ENCODE data around the gene NAALADL2. TPM values are rescaled to one million over a fixed set of nuclear protein-coding genes. Genes with fewer than 3 reads are reported as not detected.

The NAALADL2 gene
- total RNA-seq, 1 experiment from 2014 or later = not detected

- Histone ChIP-seq H3K4me3 (ENCODE audit: low read length) (no peak overlapping the region), H3K79me2 (ENCODE audit: low read length) (no peaks in the 10 kb centered on the region), H3K27me3 (ENCODE audit: low read length) (no peaks in the 10 kb centered on the region), H4K20me1 (ENCODE audit: insufficient read depth, low read depth, low read length) (no peaks in the 10 kb centered on the region), H3K36me3 (ENCODE audit: insufficient read depth, low read length) (no peaks in the 10 kb centered on the region), H3K4me1 (ENCODE audit: low read length) (no peaks in the 10 kb centered on the region), H3K27ac (ENCODE audit: low read length) (no peak overlapping the region), H3K9me2 (replicated peaks; ENCODE audit: insufficient read depth, low read length) (no peaks in the 10 kb centered on the region), H3K9me3 (ENCODE audit: low read length) (peaks cover 33% of the 10 kb centered on the region), H2AFZ (ENCODE audit: low read length) (no peak overlapping the region), H3K9ac (ENCODE audit: low read length) (no peak overlapping the region), H3K4me2 (ENCODE audit: low read depth, low read length, poor library complexity, severe bottlenecking) (no peak overlapping the region)
- no peak for DNase-seq
Observed at GRCh38 chr3:175546115-175546514, 687.0 kb downstream of the NAALADL2 start.

DNA sequence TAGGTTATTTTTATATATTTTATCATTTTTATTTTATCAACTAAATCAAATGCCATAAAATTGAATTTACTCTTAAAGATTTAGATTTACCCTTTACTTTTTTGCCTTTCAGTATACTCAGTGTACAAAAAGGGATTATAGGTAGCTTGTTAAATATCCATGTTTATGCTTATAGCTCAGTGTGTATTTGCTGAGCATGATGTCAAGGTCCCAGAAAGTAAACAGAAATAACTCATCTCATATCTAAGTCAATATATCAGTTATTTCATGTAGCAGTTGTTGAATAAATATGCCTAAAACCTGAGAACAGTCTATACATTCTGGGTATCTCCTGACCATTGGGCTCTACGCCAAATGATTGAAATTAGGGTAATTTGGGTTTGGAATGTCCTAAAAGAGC, 693.8 kb downstream of the NAALADL2 start:
- H3K36me3 ChIP-seq (ENCODE audit: insufficient read depth, low read length) = no peaks in the 10 kb centered on the region
- DNase-seq = no peak
- H3K9ac ChIP-seq (ENCODE audit: low read length) = no peak overlapping the region
- no peaks in the 10 kb centered on the region for H3K79me2 ChIP-seq (ENCODE audit: low read length)
- no peak overlapping the region for H3K4me3 ChIP-seq (ENCODE audit: low read length)
- no peak overlapping the region for H3K4me2 ChIP-seq (ENCODE audit: low read depth, low read length, poor library complexity, severe bottlenecking)
- H3K4me1 ChIP-seq (ENCODE audit: low read length) = no peaks in the 10 kb centered on the region
- H3K9me3 ChIP-seq (ENCODE audit: low read length) = peaks cover 30% of the 10 kb centered on the region
- H3K9me2 ChIP-seq (replicated peaks; ENCODE audit: insufficient read depth, low read length) = no peaks in the 10 kb centered on the region
- H3K27ac ChIP-seq (ENCODE audit: low read length) = no peak overlapping the region
- no peaks in the 10 kb centered on the region for H4K20me1 ChIP-seq (ENCODE audit: insufficient read depth, low read depth, low read length)
- H3K27me3 ChIP-seq (ENCODE audit: low read length) = no peaks in the 10 kb centered on the region
- H2AFZ ChIP-seq (ENCODE audit: low read length) = no peak overlapping the region

DNA sequence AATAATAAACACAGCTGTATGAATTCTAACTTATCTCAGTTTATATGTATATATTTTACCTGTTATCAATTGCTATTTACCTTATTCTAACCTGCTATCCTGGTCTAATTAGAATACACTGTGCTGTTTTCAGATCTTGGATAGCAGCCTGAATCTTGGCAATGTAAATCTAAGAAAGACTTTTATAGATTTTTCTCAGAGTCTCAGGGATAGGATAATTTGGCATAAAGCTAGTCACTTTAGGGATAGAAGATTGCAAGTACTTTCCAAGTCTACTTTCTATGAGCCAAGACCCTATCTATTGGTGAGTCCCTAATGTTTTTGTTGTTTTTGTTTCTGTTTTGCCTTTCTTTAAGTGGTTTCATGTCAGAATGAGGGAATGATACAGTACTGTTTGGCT, 695.7 kb downstream of the NAALADL2 start:
- no peak for DNase-seq
- Histone ChIP-seq H3K9me2 (replicated peaks; ENCODE audit: insufficient read depth, low read length) (no peaks in the 10 kb centered on the region), H2AFZ (ENCODE audit: low read length) (no peak overlapping the region)

DNA sequence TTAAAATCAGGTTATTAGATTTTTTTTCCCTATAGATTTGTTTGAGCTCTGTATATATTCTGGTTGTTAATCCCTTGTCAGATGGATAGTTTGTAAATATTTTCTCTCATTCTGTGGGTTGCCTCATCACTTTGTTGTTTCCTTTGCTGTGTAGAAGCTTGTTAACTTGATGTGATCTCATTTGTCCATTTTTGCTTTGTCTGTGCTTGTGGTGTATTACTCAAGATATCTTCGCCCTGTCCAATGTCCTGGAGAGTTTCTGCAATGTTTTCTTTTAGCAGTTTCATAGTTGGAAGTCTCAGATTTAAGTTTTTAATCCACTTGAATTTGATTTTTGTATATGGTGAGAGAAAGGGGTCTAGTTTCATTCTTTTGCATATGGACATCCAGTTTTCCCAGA, 699.1 kb downstream of the NAALADL2 start:
- Histone ChIP-seq H2AFZ (ENCODE audit: low read length) (no peak overlapping the region), H4K20me1 (ENCODE audit: insufficient read depth, low read depth, low read length) (no peaks in the 10 kb centered on the region), H3K4me2 (ENCODE audit: low read depth, low read length, poor library complexity, severe bottlenecking) (no peak overlapping the region), H3K9ac (ENCODE audit: low read length) (no peak overlapping the region), H3K4me3 (ENCODE audit: low read length) (no peak overlapping the region), H3K9me3 (ENCODE audit: low read length) (peaks cover 25% of the 10 kb centered on the region), H3K36me3 (ENCODE audit: insufficient read depth, low read length) (no peaks in the 10 kb centered on the region), H3K79me2 (ENCODE audit: low read length) (no peaks in the 10 kb centered on the region), H3K27ac (ENCODE audit: low read length) (no peak overlapping the region), H3K9me2 (replicated peaks; ENCODE audit: insufficient read depth, low read length) (no peaks in the 10 kb centered on the region), H3K4me1 (ENCODE audit: low read length) (no peaks in the 10 kb centered on the region), H3K27me3 (ENCODE audit: low read length) (no peaks in the 10 kb centered on the region)
- no peak for DNase-seq

More for the DNA sequence above, 695.7 kb downstream of the NAALADL2 start:
- Histone ChIP-seq H3K4me2 (ENCODE audit: low read depth, low read length, poor library complexity, severe bottlenecking) (no peak overlapping the region), H3K4me3 (ENCODE audit: low read length) (no peak overlapping the region), H3K9me3 (ENCODE audit: low read length) (peaks cover 27% of the 10 kb centered on the region), H3K79me2 (ENCODE audit: low read length) (no peaks in the 10 kb centered on the region), H3K9ac (ENCODE audit: low read length) (no peak overlapping the region), H3K4me1 (ENCODE audit: low read length) (no peaks in the 10 kb centered on the region), H3K27me3 (ENCODE audit: low read length) (no peaks in the 10 kb centered on the region), H3K36me3 (ENCODE audit: insufficient read depth, low read length) (no peaks in the 10 kb centered on the region), H4K20me1 (ENCODE audit: insufficient read depth, low read depth, low read length) (no peaks in the 10 kb centered on the region), H3K27ac (ENCODE audit: low read length) (no peak overlapping the region)

DNA sequence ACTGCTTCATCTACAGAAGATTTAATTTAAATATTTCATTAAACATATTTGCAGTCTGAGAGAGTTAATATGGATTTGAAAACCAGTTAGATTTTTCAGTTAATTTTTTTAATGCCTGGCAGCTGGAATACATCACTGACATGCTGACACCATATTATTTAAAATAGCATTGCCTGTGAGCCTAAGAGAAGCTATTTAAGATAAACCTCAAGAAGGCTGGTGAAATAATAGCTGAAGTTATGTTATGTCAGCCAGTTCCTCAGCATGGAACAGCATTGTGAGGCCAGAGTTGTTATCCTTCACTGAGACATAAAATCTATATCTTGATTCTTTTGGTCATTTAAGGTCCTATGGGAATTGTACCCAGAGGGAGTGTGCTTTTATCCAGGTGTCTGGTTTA, 705.2 kb downstream of the NAALADL2 start:
- H3K9me3 ChIP-seq (ENCODE audit: low read length) = peaks cover 26% of the 10 kb centered on the region
- no peak overlapping the region for H3K27ac ChIP-seq (ENCODE audit: low read length)
- no peak for DNase-seq
- H2AFZ ChIP-seq (ENCODE audit: low read length) = no peak overlapping the region
- no peak overlapping the region for H3K4me3 ChIP-seq (ENCODE audit: low read length)
- H4K20me1 ChIP-seq (ENCODE audit: insufficient read depth, low read depth, low read length) = no peaks in the 10 kb centered on the region
- no peaks in the 10 kb centered on the region for H3K79me2 ChIP-seq (ENCODE audit: low read length)
- H3K36me3 ChIP-seq (ENCODE audit: insufficient read depth, low read length) = no peaks in the 10 kb centered on the region
- H3K27me3 ChIP-seq (ENCODE audit: low read length) = no peaks in the 10 kb centered on the region
- H3K9me2 ChIP-seq (replicated peaks; ENCODE audit: insufficient read depth, low read length) = no peaks in the 10 kb centered on the region
- no peaks in the 10 kb centered on the region for H3K4me1 ChIP-seq (ENCODE audit: low read length)
- no peak overlapping the region for H3K9ac ChIP-seq (ENCODE audit: low read length)
- H3K4me2 ChIP-seq (ENCODE audit: low read depth, low read length, poor library complexity, severe bottlenecking) = no peak overlapping the region

GRCh38 chr3:175571096-175571495, 712.0 kb downstream of the NAALADL2 start:
- H3K79me2 ChIP-seq (ENCODE audit: low read length) = no peaks in the 10 kb centered on the region
- no peaks in the 10 kb centered on the region for H3K4me1 ChIP-seq (ENCODE audit: low read length)
- H3K27me3 ChIP-seq (ENCODE audit: low read length) = no peaks in the 10 kb centered on the region
- no peaks in the 10 kb centered on the region for H3K9me2 ChIP-seq (replicated peaks; ENCODE audit: insufficient read depth, low read length)
- DNase-seq = no peak
- H2AFZ ChIP-seq (ENCODE audit: low read length) = no peak overlapping the region
- no peak overlapping the region for H3K4me3 ChIP-seq (ENCODE audit: low read length)
- no peak overlapping the region for H3K4me2 ChIP-seq (ENCODE audit: low read depth, low read length, poor library complexity, severe bottlenecking)
- peaks cover 28% of the 10 kb centered on the region for H3K9me3 ChIP-seq (ENCODE audit: low read length)
- no peaks in the 10 kb centered on the region for H4K20me1 ChIP-seq (ENCODE audit: insufficient read depth, low read depth, low read length)
- H3K36me3 ChIP-seq (ENCODE audit: insufficient read depth, low read length) = no peaks in the 10 kb centered on the region
- H3K27ac ChIP-seq (ENCODE audit: low read length) = no peak overlapping the region
- H3K9ac ChIP-seq (ENCODE audit: low read length) = no peak overlapping the region

- no peaks in the 10 kb centered on the region for H3K36me3 ChIP-seq (ENCODE audit: insufficient read depth, low read length)
- DNase-seq = no peak
- H3K27ac ChIP-seq (ENCODE audit: low read length) = no peak overlapping the region
- H2AFZ ChIP-seq (ENCODE audit: low read length) = no peak overlapping the region
- H3K9ac ChIP-seq (ENCODE audit: low read length) = no peak overlapping the region
- H3K27me3 ChIP-seq (ENCODE audit: low read length) = no peaks in the 10 kb centered on the region
- no peaks in the 10 kb centered on the region for H3K79me2 ChIP-seq (ENCODE audit: low read length)
- no peak overlapping the region for H3K4me2 ChIP-seq (ENCODE audit: low read depth, low read length, poor library complexity, severe bottlenecking)
- no peaks in the 10 kb centered on the region for H4K20me1 ChIP-seq (ENCODE audit: insufficient read depth, low read depth, low read length)
- no peaks in the 10 kb centered on the region for H3K9me2 ChIP-seq (replicated peaks; ENCODE audit: insufficient read depth, low read length)
- H3K4me3 ChIP-seq (ENCODE audit: low read length) = no peak overlapping the region
- H3K9me3 ChIP-seq (ENCODE audit: low read length) = peaks cover 33% of the 10 kb centered on the region
- H3K4me1 ChIP-seq (ENCODE audit: low read length) = no peaks in the 10 kb centered on the region
Observed at GRCh38 chr3:175573226-175573625, 714.1 kb downstream of the NAALADL2 start.

- no peak overlapping the region for H3K4me3 ChIP-seq (ENCODE audit: low read length)
- no peak overlapping the region for H3K27ac ChIP-seq (ENCODE audit: low read length)
- H3K4me2 ChIP-seq (ENCODE audit: low read depth, low read length, poor library complexity, severe bottlenecking) = no peak overlapping the region
- H3K9me2 ChIP-seq (replicated peaks; ENCODE audit: insufficient read depth, low read length) = no peaks in the 10 kb centered on the region
- no peak overlapping the region for H3K9ac ChIP-seq (ENCODE audit: low read length)
- H3K79me2 ChIP-seq (ENCODE audit: low read length) = no peaks in the 10 kb centered on the region
- no peaks in the 10 kb centered on the region for H3K4me1 ChIP-seq (ENCODE audit: low read length)
- H3K36me3 ChIP-seq (ENCODE audit: insufficient read depth, low read length) = no peaks in the 10 kb centered on the region
- H4K20me1 ChIP-seq (ENCODE audit: insufficient read depth, low read depth, low read length) = no peaks in the 10 kb centered on the region
- H2AFZ ChIP-seq (ENCODE audit: low read length) = no peak overlapping the region
- DNase-seq = no peak
- H3K27me3 ChIP-seq (ENCODE audit: low read length) = no peaks in the 10 kb centered on the region
- H3K9me3 ChIP-seq (ENCODE audit: low read length) = peaks cover 29% of the 10 kb centered on the region; the same call in 1 of the 2 replicates
Observed at GRCh38 chr3:175580318-175580717, 721.2 kb downstream of the NAALADL2 start.

DNA sequence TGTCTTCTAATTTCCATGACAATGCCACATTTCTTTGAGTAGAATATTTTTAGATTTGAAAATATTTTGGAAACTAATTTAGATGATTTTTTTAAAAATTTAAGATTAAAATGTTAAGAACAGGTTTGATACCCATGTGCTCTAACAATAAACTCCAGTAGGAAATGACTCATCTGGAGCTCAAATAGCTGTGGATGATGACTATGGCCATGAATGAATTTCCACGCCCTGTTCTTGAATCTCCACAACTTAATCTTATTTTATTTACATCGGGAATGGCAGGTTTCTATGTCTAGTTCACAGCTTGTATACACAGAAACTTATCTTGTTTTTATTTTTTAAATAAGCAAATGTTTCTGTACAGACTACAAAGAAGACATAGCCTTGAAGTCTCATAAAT, 726.8 kb downstream of the NAALADL2 start:
- Histone ChIP-seq H3K4me3 (ENCODE audit: low read length) (no peak overlapping the region), H3K9me3 (ENCODE audit: low read length) (peaks cover 21% of the 10 kb centered on the region), H3K27me3 (ENCODE audit: low read length) (no peaks in the 10 kb centered on the region), H3K9ac (ENCODE audit: low read length) (no peak overlapping the region), H3K4me2 (ENCODE audit: low read depth, low read length, poor library complexity, severe bottlenecking) (no peak overlapping the region), H3K9me2 (replicated peaks; ENCODE audit: insufficient read depth, low read length) (no peaks in the 10 kb centered on the region), H3K79me2 (ENCODE audit: low read length) (no peaks in the 10 kb centered on the region), H2AFZ (ENCODE audit: low read length) (no peak overlapping the region), H4K20me1 (ENCODE audit: insufficient read depth, low read depth, low read length) (no peaks in the 10 kb centered on the region), H3K4me1 (ENCODE audit: low read length) (no peaks in the 10 kb centered on the region), H3K36me3 (ENCODE audit: insufficient read depth, low read length) (no peaks in the 10 kb centered on the region), H3K27ac (ENCODE audit: low read length) (no peak overlapping the region)
- no peak for DNase-seq
